ENCODE data around the gene CLECL1.
"Not testable (repeated sequence)": the region's sequence is repeated elsewhere in the genome, so short reads cannot be mapped to it uniquely, and the experiment has no call there.

The CLECL1 gene

GRCh38 chr12:9687228-9687627 lies 45.7 kb downstream of the CLECL1 start:
- no peak overlapping the region for H3K27ac ChIP-seq (ENCODE audit: low read length, poor library complexity, severe bottlenecking)
- H3K4me3 ChIP-seq (ENCODE audit: insufficient read depth in 1 of 2, low read depth in 1 of 2, low read length in 2 of 2), result no peak overlapping the region
- no peak overlapping the region for H3K23ac ChIP-seq (ENCODE audit: low read length in 2 of 2)
- no peak overlapping the region for H3K18ac ChIP-seq (ENCODE audit: low read depth in 1 of 2, low read length in 2 of 2)
- no peaks in the 10 kb centered on the region for H3K27me3 ChIP-seq (ENCODE audit: control insufficient read depth in 1 of 2, insufficient read depth in 1 of 2, low read length in 2 of 2)
- no peak overlapping the region for H2BK5ac ChIP-seq (ENCODE audit: low read depth, low read length, poor library complexity, severe bottlenecking)
- no peak overlapping the region for H2BK12ac ChIP-seq (ENCODE audit: low read length in 2 of 2)
- no peaks in the 10 kb centered on the region for H3K4me1 ChIP-seq (ENCODE audit: control insufficient read depth, insufficient read depth, low read depth, low read length)
- H3K4ac ChIP-seq (ENCODE audit: low read depth in 1 of 2, low read length in 2 of 2), result no peak overlapping the region
- no peak overlapping the region for H3K9ac ChIP-seq (ENCODE audit: low read length)
- WGBS, result no CpG with 5 or more reads among the region's 1 CpG
- no peak for DNase-seq
- no peak overlapping the region for H2AFZ ChIP-seq (ENCODE audit: low read depth, low read length)
- no peak overlapping the region for H3K14ac ChIP-seq (ENCODE audit: low read length in 2 of 2)
- H2BK15ac ChIP-seq (ENCODE audit: low read depth, poor library complexity, severe bottlenecking), result no peak overlapping the region
- H2BK120ac ChIP-seq (ENCODE audit: low read depth, low read length), result no peak overlapping the region
- H4K8ac ChIP-seq (ENCODE audit: low read length), result no peak overlapping the region
- H3K36me3 ChIP-seq (ENCODE audit: control insufficient read depth in 1 of 2, insufficient read depth in 2 of 2, low read depth in 1 of 2, low read length in 2 of 2), result peaks cover 9 to 28% of the 10 kb centered on the region in 2 experiments
- no peak overlapping the region for H4K91ac ChIP-seq (ENCODE audit: low read length)
- no peak overlapping the region for H3K4me2 ChIP-seq (ENCODE audit: low read length, poor library complexity, severe bottlenecking)
- H3K79me1 ChIP-seq (replicated peaks; ENCODE audit: low read length, poor library complexity, severe bottlenecking), result no peaks in the 10 kb centered on the region
- H2AK5ac ChIP-seq (ENCODE audit: low read length, severe bottlenecking), result no peak overlapping the region
- no peaks in the 10 kb centered on the region for H3K9me3 ChIP-seq (ENCODE audit: control insufficient read depth, low read length)

DNA sequence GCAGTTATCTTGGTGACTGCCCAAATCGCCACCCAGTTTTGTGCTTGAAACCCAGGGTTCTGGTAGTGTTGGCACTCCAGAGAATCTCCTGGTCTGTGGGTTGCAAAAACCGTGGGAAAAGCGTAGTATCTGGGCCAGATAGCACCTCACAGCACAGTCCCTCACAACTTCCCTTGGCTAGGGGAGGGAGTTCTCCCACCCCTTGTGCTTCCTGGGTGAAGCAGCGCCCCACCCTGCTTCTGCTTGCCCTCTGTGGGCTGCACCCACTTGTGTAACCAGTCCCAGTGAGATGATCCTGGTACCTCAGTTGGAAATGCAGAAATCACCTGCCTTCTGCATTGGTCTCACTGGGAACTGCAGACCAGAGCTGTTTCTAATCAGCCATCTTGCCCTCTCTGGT lies 47.0 kb downstream of the CLECL1 start:
- Histone ChIP-seq H3K9ac (ENCODE audit: low read length) (no peak overlapping the region), H4K91ac (ENCODE audit: low read length) (no peak overlapping the region), H3K4ac (ENCODE audit: low read depth in 1 of 2, low read length in 2 of 2) (no peak overlapping the region), H3K14ac (ENCODE audit: low read length in 2 of 2) (no peak overlapping the region), H3K4me3 (ENCODE audit: insufficient read depth in 1 of 2, low read depth in 1 of 2, low read length in 2 of 2) (no peak overlapping the region), H3K18ac (ENCODE audit: low read depth in 1 of 2, low read length in 2 of 2) (no peak overlapping the region), H2BK5ac (ENCODE audit: low read depth, low read length, poor library complexity, severe bottlenecking) (no peak overlapping the region), H3K9me3 (ENCODE audit: control insufficient read depth, low read length) (no peaks in the 10 kb centered on the region), H3K4me1 (ENCODE audit: control insufficient read depth, insufficient read depth, low read depth, low read length) (no peaks in the 10 kb centered on the region), H3K27ac (ENCODE audit: low read length, poor library complexity, severe bottlenecking) (no peak overlapping the region), H3K27me3 (ENCODE audit: control insufficient read depth in 1 of 2, insufficient read depth in 1 of 2, low read length in 2 of 2) (no peaks in the 10 kb centered on the region), H2BK12ac (ENCODE audit: low read length in 2 of 2) (no peak overlapping the region), H2BK120ac (ENCODE audit: low read depth, low read length) (no peak overlapping the region), H3K23ac (ENCODE audit: low read length in 2 of 2) (no peak overlapping the region), H2AK5ac (ENCODE audit: low read length, severe bottlenecking) (no peak overlapping the region), H4K8ac (ENCODE audit: low read length) (no peak overlapping the region), H3K4me2 (ENCODE audit: low read length, poor library complexity, severe bottlenecking) (no peak overlapping the region), H2AFZ (ENCODE audit: low read depth, low read length) (no peak overlapping the region), H2BK15ac (ENCODE audit: low read depth, poor library complexity, severe bottlenecking) (no peak overlapping the region), H3K79me1 (replicated peaks; ENCODE audit: low read length, poor library complexity, severe bottlenecking) (no peaks in the 10 kb centered on the region), H3K36me3 (ENCODE audit: control insufficient read depth in 1 of 2, insufficient read depth in 2 of 2, low read depth in 1 of 2, low read length in 2 of 2) (peaks cover 9 to 33% of the 10 kb centered on the region in 2 experiments)
- DNase-seq, result no peak
- 95% methylated on average over 4 of the region's 4 CpGs for WGBS

GRCh38 chr12:9685366-9685765 lies 47.5 kb downstream of the CLECL1 start:
- H3K27ac ChIP-seq (ENCODE audit: low read length, poor library complexity, severe bottlenecking); H3K18ac ChIP-seq (ENCODE audit: low read depth in 1 of 2, low read length in 2 of 2); H2BK15ac ChIP-seq (ENCODE audit: low read depth, poor library complexity, severe bottlenecking); H3K9me3 ChIP-seq (ENCODE audit: control insufficient read depth, low read length); H2BK120ac ChIP-seq (ENCODE audit: low read depth, low read length); H2BK5ac ChIP-seq (ENCODE audit: low read depth, low read length, poor library complexity, severe bottlenecking); H3K23ac ChIP-seq (ENCODE audit: low read length in 2 of 2); H2AFZ ChIP-seq (ENCODE audit: low read depth, low read length); H2AK5ac ChIP-seq (ENCODE audit: low read length, severe bottlenecking); H3K4me2 ChIP-seq (ENCODE audit: low read length, poor library complexity, severe bottlenecking); H4K91ac ChIP-seq (ENCODE audit: low read length); H3K4ac ChIP-seq (ENCODE audit: low read depth in 1 of 2, low read length in 2 of 2); H4K8ac ChIP-seq (ENCODE audit: low read length); H3K27me3 ChIP-seq (ENCODE audit: control insufficient read depth in 1 of 2, insufficient read depth in 1 of 2, low read length in 2 of 2); H3K14ac ChIP-seq (ENCODE audit: low read length in 2 of 2); DNase-seq; H3K4me3 ChIP-seq (ENCODE audit: insufficient read depth in 1 of 2, low read depth in 1 of 2, low read length in 2 of 2); H2BK12ac ChIP-seq (ENCODE audit: low read length in 2 of 2); H3K4me1 ChIP-seq (ENCODE audit: control insufficient read depth, insufficient read depth, low read depth, low read length); H3K79me1 ChIP-seq (replicated peaks; ENCODE audit: low read length, poor library complexity, severe bottlenecking); H3K9ac ChIP-seq (ENCODE audit: low read length): not testable (repeated sequence)
- WGBS, result 91% methylated on average over 5 of the region's 5 CpGs
- peaks cover 9 to 33% of the 10 kb centered on the region in 2 experiments for H3K36me3 ChIP-seq (ENCODE audit: control insufficient read depth in 1 of 2, insufficient read depth in 2 of 2, low read depth in 1 of 2, low read length in 2 of 2)

DNA sequence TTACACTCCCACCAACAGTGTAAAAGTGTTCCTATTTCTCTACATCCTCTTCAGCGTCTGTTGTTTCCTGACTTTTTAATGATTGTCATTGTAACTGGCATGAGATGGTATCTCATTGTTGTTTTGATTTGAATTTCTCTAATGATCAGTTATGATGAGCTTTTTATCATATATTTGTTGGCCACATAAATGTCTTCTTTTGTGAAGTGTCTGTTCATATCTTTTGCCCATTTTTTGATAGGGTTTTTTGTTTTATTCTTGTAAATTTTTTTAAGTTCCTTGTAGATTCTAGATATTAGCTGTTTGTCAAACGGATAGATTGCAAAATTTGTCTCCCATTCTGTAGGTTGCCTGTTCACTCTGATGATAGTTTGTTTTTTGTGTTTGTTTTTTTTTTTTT lies 49.9 kb downstream of the CLECL1 start:
- not testable (repeated sequence) for H3K9ac ChIP-seq (ENCODE audit: low read length); H3K4me2 ChIP-seq (ENCODE audit: low read length, poor library complexity, severe bottlenecking); H3K4ac ChIP-seq (ENCODE audit: low read depth in 1 of 2, low read length in 2 of 2); H3K27me3 ChIP-seq (ENCODE audit: control insufficient read depth in 1 of 2, insufficient read depth in 1 of 2, low read length in 2 of 2); H3K79me1 ChIP-seq (replicated peaks; ENCODE audit: low read length, poor library complexity, severe bottlenecking); H3K4me3 ChIP-seq (ENCODE audit: insufficient read depth in 1 of 2, low read depth in 1 of 2, low read length in 2 of 2); H3K9me3 ChIP-seq (ENCODE audit: control insufficient read depth, low read length); H3K23ac ChIP-seq (ENCODE audit: low read length in 2 of 2); H3K14ac ChIP-seq (ENCODE audit: low read length in 2 of 2); H4K91ac ChIP-seq (ENCODE audit: low read length); H3K18ac ChIP-seq (ENCODE audit: low read depth in 1 of 2, low read length in 2 of 2); DNase-seq; H2BK5ac ChIP-seq (ENCODE audit: low read depth, low read length, poor library complexity, severe bottlenecking); H2AK5ac ChIP-seq (ENCODE audit: low read length, severe bottlenecking); H3K27ac ChIP-seq (ENCODE audit: low read length, poor library complexity, severe bottlenecking); H2BK120ac ChIP-seq (ENCODE audit: low read depth, low read length); H2BK12ac ChIP-seq (ENCODE audit: low read length in 2 of 2); H2BK15ac ChIP-seq (ENCODE audit: low read depth, poor library complexity, severe bottlenecking); H4K8ac ChIP-seq (ENCODE audit: low read length); H2AFZ ChIP-seq (ENCODE audit: low read depth, low read length); H3K4me1 ChIP-seq (ENCODE audit: control insufficient read depth, insufficient read depth, low read depth, low read length)
- WGBS, result 90% methylated on average over 2 of the region's 2 CpGs
- peaks cover 6 to 20% of the 10 kb centered on the region in 2 experiments for H3K36me3 ChIP-seq (ENCODE audit: control insufficient read depth in 1 of 2, insufficient read depth in 2 of 2, low read depth in 1 of 2, low read length in 2 of 2)

Data from mesenchymal stem cell (in vitro differentiated cells and primary cell).